ENCODE data around the gene PLEK2.

The PLEK2 gene

DNA sequence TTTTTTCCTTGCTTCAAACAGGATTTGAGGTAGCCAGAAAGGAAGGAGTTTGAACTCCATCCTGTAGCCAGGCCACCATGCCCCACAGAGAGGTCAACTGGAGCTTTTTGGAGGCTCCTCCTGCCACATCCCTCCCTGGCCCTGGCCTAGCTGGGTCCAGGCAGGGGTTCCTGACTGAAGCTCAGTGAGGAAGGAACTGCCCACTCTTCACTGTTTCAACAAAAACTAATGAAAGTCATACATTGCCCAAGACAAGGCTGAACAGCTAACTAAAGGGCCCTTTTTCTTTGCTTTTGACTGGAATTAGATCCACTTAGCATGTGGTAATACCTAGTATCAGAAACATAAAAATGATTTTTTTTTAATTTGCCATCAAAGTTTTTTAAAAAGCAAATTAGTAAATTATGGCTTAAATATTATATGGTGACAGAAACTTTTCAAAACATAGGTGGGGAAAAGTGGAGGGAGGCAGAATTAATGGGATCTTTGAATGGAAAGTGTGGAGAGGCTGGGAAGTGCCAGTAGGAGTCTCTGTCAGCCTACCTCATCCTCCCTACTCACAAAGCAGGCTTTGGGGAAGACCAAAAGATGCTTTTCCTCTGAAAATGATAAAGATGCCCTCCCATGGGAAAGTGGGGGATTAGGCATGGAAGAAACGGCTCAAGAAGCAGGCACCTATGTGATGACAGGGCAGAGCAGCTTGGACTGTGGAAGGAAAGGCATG is 22.0 kb downstream of the PLEK2 start:
- Histone ChIP-seq H3K36me3 (ENCODE audit: insufficient read depth, low read length) (peaks cover 23% of the 10 kb centered on the region), H3K27ac (ENCODE audit: low read depth, low read length, poor library complexity, severe bottlenecking) (no peak overlapping the region), H3K4me2 (ENCODE audit: low read length) (no peak overlapping the region), H3K9me2 (ENCODE audit: low read depth, low read length) (no peaks in the 10 kb centered on the region), H3F3A (ENCODE audit: insufficient read depth, low read length) (no peaks in the 10 kb centered on the region), H2AFZ (ENCODE audit: low read length) (no peak overlapping the region), H3K79me2 (ENCODE audit: insufficient read depth, low read length) (no peaks in the 10 kb centered on the region), H3K9ac (ENCODE audit: low read length) (no peak overlapping the region), H3K27me3 (ENCODE audit: insufficient read depth, low read length) (no peaks in the 10 kb centered on the region), H4K20me1 (ENCODE audit: insufficient read depth, low read length) (no peaks in the 10 kb centered on the region), H3K4me1 (ENCODE audit: insufficient read depth, low read length, severe bottlenecking) (no peaks in the 10 kb centered on the region), H3K4me3 (ENCODE audit: low read depth, low read length, poor library complexity, severe bottlenecking) (no peak overlapping the region), H3K9me3 (ENCODE audit: low read length) (no peaks in the 10 kb centered on the region)
- no peak for TF ChIP-seq EZH2 (IDR thresholded peaks at IDR 0.05; ENCODE audit: borderline replicate concordance, low read length)
- TF ChIP-seq, protein P1, sequence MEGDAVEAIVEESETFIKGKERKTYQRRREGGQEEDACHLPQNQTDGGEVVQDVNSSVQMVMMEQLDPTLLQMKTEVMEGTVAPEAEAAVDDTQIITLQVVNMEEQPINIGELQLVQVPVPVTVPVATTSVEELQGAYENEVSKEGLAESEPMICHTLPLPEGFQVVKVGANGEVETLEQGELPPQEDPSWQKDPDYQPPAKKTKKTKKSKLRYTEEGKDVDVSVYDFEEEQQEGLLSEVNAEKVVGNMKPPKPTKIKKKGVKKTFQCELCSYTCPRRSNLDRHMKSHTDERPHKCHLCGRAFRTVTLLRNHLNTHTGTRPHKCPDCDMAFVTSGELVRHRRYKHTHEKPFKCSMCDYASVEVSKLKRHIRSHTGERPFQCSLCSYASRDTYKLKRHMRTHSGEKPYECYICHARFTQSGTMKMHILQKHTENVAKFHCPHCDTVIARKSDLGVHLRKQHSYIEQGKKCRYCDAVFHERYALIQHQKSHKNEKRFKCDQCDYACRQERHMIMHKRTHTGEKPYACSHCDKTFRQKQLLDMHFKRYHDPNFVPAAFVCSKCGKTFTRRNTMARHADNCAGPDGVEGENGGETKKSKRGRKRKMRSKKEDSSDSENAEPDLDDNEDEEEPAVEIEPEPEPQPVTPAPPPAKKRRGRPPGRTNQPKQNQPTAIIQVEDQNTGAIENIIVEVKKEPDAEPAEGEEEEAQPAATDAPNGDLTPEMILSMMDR (IDR thresholded peaks at IDR 0.05; ENCODE audit: low read length) = no peak

DNA sequence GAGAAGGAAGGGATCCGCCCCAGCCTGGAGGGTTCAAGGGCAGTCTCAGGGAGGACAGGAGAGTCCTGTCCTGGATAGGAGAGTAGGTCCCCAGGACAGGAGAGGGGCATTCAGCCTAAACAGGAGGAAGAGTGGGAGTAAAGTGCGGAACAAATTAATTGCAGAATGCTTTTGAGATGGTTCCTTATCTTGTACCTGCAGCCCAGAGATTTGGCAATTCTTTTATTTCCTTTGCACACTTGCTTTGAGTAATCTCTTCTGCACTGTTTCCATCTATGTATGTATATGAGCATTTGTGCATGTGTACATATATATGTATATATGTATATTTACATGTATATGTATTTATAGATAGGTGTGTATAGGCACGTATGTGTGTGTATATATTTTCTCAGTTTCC is 22.7 kb downstream of the PLEK2 start:
- Histone ChIP-seq H3K36me3 (ENCODE audit: insufficient read depth, low read length) (peaks cover 30% of the 10 kb centered on the region), H3K4me3 (ENCODE audit: low read depth, low read length, poor library complexity, severe bottlenecking) (no peak overlapping the region), H3K9me2 (ENCODE audit: low read depth, low read length) (no peaks in the 10 kb centered on the region), H3K9me3 (ENCODE audit: low read length) (no peaks in the 10 kb centered on the region), H3K27ac (ENCODE audit: low read depth, low read length, poor library complexity, severe bottlenecking) (no peak overlapping the region), H2AFZ (ENCODE audit: low read length) (no peak overlapping the region), H3K4me1 (ENCODE audit: insufficient read depth, low read length, severe bottlenecking) (no peaks in the 10 kb centered on the region), H4K20me1 (ENCODE audit: insufficient read depth, low read length) (no peaks in the 10 kb centered on the region), H3K27me3 (ENCODE audit: insufficient read depth, low read length) (no peaks in the 10 kb centered on the region), H3K9ac (ENCODE audit: low read length) (no peak overlapping the region), H3F3A (ENCODE audit: insufficient read depth, low read length) (no peaks in the 10 kb centered on the region), H3K79me2 (ENCODE audit: insufficient read depth, low read length) (no peaks in the 10 kb centered on the region), H3K4me2 (ENCODE audit: low read length) (no peak overlapping the region)
- TF ChIP-seq, protein P1 (IDR thresholded peaks at IDR 0.05; ENCODE audit: low read length) = no peak
- no peak for TF ChIP-seq EZH2 (IDR thresholded peaks at IDR 0.05; ENCODE audit: borderline replicate concordance, low read length)

DNA sequence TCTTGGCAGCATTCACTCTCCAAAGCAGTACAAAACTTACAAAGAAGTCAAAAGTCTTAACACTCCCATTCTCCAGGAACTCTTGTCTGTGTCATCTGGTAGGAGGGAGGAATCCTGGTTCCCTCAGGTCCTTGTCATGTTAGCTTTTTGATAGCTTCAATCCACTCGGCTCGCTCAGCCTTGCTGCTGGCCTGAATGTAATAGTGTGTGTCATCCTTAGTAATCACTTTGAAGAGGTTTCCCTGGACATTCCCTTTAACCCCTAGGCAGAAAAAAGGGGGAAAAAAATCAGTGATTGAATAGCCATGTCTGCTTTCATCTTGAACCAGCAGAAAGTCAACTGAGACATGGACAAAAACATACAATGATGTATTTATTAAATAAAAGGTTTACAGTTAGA is 24.8 kb downstream of the PLEK2 start:
- Histone ChIP-seq H3F3A (ENCODE audit: insufficient read depth, low read length) (no peaks in the 10 kb centered on the region), H3K9me3 (ENCODE audit: low read length) (no peaks in the 10 kb centered on the region), H3K36me3 (ENCODE audit: insufficient read depth, low read length) (peaks cover 51% of the 10 kb centered on the region), H3K27ac (ENCODE audit: low read depth, low read length, poor library complexity, severe bottlenecking) (no peak overlapping the region), H3K4me2 (ENCODE audit: low read length) (no peak overlapping the region), H3K4me1 (ENCODE audit: insufficient read depth, low read length, severe bottlenecking) (no peaks in the 10 kb centered on the region), H3K4me3 (ENCODE audit: low read depth, low read length, poor library complexity, severe bottlenecking) (no peak overlapping the region), H3K27me3 (ENCODE audit: insufficient read depth, low read length) (no peaks in the 10 kb centered on the region), H3K9me2 (ENCODE audit: low read depth, low read length) (no peaks in the 10 kb centered on the region), H2AFZ (ENCODE audit: low read length) (no peak overlapping the region), H4K20me1 (ENCODE audit: insufficient read depth, low read length) (no peaks in the 10 kb centered on the region), H3K9ac (ENCODE audit: low read length) (no peak overlapping the region), H3K79me2 (ENCODE audit: insufficient read depth, low read length) (no peaks in the 10 kb centered on the region)
- TF ChIP-seq EZH2 (IDR thresholded peaks at IDR 0.05; ENCODE audit: borderline replicate concordance, low read length) = no peak
- TF ChIP-seq, protein P1 (IDR thresholded peaks at IDR 0.05; ENCODE audit: low read length) = no peak
